Activated CD8-positive, alpha-beta memory T cell treated with anti-CD3 and anti-CD28 coated beads, Interleukin-2, amount 10 ng/mL, durations not matched to agents 7 days and 5 days (primary cell): ENCODE measurements around the gene DOCK9. TPM values are rescaled to one million over a fixed set of nuclear protein-coding genes. Genes with fewer than 3 reads are reported as not detected.
A peak's percentile ranks its signal among the peaks of the same experiment; 100 is the strongest.

Source experiments
- ATAC-seq: fragments of 150-1000 bp; cut with Tn5 transposase; one replicate; pipeline ENCODE4 v1.10.0; 2021; ENCODE audit warnings: moderate library complexity
- CTCF ChIA-PET: fragments of 350-600 bp; sonication (Branson Sonifier 250); formaldehyde crosslinking; loops from one replicate; lab custom pipeline; 2021; ENCODE audit warnings: antibody characterized with exemption; lab: Charles Lee
- DNase-seq: peaks from one replicate; pipeline ENCODE4 v3.0.0-alpha.2; 2020
- H3K27ac Mint-ChIP-seq: one replicate; pipeline ENCODE4 v1.8.0; 2021; ENCODE audit warnings: mild to moderate bottlenecking, mixed read lengths
- H3K27me3 Mint-ChIP-seq: one replicate; pipeline ENCODE4 v1.8.0; 2021; ENCODE audit warnings: mixed read lengths
- H3K36me3 Mint-ChIP-seq: one replicate; pipeline ENCODE4 v1.8.0; 2021; ENCODE audit warnings: mild to moderate bottlenecking, mixed read lengths
- H3K4me1 Mint-ChIP-seq: one replicate; pipeline ENCODE4 v1.8.0; 2021; ENCODE audit warnings: mixed read lengths
- H3K4me3 Mint-ChIP-seq: one replicate; pipeline ENCODE4 v1.8.0; 2021; ENCODE audit warnings: mild to moderate bottlenecking, moderate library complexity, mixed read lengths
- H3K9me3 Mint-ChIP-seq: one replicate; pipeline ENCODE4 v1.8.0; 2022; ENCODE audit warnings: low read depth, mixed read lengths
- total RNA-seq, 2 experiments: library from RNA; stranded (reverse); gene quantifications; one replicate each; pipeline ENCODE4 v1.2.3, GENCODE V29; 2021

Gene DOCK9
- total RNA-seq, 2 experiments from 2014 or later, result 37.5 to 79.9 TPM

DNA sequence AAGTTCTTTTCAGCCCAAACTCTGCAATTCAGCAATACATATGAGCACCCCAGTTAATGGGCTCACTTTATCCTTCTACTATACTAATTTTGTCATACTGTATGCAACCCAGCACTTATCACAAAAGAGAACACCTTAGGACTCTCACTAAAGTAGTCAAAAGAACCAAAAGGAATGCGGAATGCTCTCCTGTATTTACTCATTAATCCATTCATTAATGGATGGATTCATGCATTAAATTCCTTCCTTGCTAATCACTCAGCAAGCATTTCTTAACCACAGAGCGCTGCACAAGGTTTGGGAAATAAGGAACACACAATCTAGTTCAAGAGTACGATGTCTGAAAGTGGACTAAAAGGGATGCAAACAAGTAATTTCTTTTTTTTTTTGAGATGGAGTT, 12.8 kb upstream of the DOCK9 start:
- H3K4me1 Mint-ChIP-seq, result peaks cover 16% of the 10 kb centered on the region
- H3K4me3 Mint-ChIP-seq, result no peak overlapping the region
- no peak overlapping the region for H3K27ac Mint-ChIP-seq
- DNase-seq (no peak), ATAC-seq (no peak)
- peaks cover 12% of the 10 kb centered on the region for H3K36me3 Mint-ChIP-seq
- no peaks in the 10 kb centered on the region for H3K27me3 Mint-ChIP-seq
- CTCF ChIA-PET, result no interaction called here
- peaks cover 10% of the 10 kb centered on the region for H3K9me3 Mint-ChIP-seq

DNA sequence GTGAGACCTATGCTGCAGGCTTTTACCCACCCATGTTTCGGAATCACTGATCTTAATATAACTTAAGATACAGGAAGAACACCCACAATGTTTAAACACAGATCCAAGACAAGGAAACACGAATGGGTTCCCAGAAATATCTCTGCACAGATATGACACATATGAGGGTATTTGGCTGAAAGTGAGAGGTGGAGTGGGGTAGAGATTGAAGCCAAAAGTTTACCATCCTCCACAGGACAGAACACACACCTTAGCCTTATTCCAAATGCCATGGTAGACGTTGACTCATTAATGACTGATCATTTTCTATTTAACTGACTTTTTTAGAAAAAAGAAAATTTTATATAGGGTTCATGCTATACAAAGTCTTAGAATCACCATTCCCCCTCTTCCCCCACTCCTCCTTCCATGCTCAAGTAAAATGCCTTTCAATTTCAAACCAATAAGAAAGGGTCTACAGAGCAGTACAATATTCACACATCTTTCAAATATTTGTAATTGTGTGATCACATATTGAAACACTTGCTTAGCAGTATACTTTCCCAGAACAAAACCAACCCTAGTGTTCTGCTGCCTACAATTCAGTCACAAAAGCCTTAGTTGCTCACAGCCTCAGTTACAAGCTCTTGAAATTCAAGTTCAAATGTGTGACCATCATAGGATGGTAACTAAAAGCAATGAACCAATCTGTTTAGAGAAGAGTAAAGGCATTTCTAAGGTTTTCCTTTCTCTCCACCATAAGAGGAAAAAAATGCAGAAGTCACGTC, 11.8 kb upstream of the DOCK9 start:
- H3K36me3 Mint-ChIP-seq, result peaks cover 12% of the 10 kb centered on the region
- no peak overlapping the region for H3K27ac Mint-ChIP-seq
- H3K4me1 Mint-ChIP-seq, result peaks cover 11% of the 10 kb centered on the region
- H3K9me3 Mint-ChIP-seq, result peaks cover 10% of the 10 kb centered on the region
- CTCF ChIA-PET, result no interaction called here
- no peak overlapping the region for H3K4me3 Mint-ChIP-seq
- H3K27me3 Mint-ChIP-seq, result no peaks in the 10 kb centered on the region
- ATAC-seq (no peak), DNase-seq (no peak)

GRCh38 chr13:98988780-98989179, 10.9 kb upstream of the DOCK9 start:
- CTCF ChIA-PET, result interaction anchor here (1.0 kb wide), 1 partner anchor 19 kb away, joined by 4 read pairs; no protein-coding TSS in a partner anchor
- Mint-ChIP-seq H3K4me3 (no peak overlapping the region), H3K9me3 (peaks cover 10% of the 10 kb centered on the region), H3K27me3 (no peaks in the 10 kb centered on the region), H3K36me3 (peaks cover 12% of the 10 kb centered on the region), H3K4me1 (peaks cover 11% of the 10 kb centered on the region), H3K27ac (no peak overlapping the region)
- DNase-seq (no peak), ATAC-seq (no peak)

DNA sequence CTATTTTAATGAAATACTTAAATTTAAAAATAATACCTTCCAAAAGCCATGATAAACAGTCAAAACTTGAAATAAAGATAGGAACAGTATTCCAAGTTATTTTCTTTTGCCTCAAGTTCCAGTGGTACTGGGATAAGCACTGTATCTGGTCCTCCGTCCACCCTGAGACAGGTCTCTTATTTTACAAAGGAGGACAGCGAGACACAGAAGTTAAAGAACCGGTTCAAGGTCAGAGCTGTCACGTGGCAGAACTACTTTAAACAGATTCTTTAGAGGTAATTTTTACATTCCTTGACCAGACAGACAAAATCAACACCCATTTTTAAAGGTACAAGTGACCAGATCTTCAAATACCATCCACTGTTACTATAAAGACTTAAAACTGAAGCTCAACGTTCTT, 10.4 kb upstream of the DOCK9 start:
- H3K27ac Mint-ChIP-seq, result no peak overlapping the region
- peaks cover 11% of the 10 kb centered on the region for H3K4me1 Mint-ChIP-seq
- no peak for DNase-seq
- H3K36me3 Mint-ChIP-seq, result peaks cover 12% of the 10 kb centered on the region
- CTCF ChIA-PET, result interaction anchor here (1.0 kb wide), 1 partner anchor 18 kb away, joined by 4 read pairs; no protein-coding TSS in a partner anchor
- no peak overlapping the region for H3K4me3 Mint-ChIP-seq
- H3K27me3 Mint-ChIP-seq, result no peaks in the 10 kb centered on the region
- peaks cover 10% of the 10 kb centered on the region for H3K9me3 Mint-ChIP-seq
- no peak for ATAC-seq

DNA sequence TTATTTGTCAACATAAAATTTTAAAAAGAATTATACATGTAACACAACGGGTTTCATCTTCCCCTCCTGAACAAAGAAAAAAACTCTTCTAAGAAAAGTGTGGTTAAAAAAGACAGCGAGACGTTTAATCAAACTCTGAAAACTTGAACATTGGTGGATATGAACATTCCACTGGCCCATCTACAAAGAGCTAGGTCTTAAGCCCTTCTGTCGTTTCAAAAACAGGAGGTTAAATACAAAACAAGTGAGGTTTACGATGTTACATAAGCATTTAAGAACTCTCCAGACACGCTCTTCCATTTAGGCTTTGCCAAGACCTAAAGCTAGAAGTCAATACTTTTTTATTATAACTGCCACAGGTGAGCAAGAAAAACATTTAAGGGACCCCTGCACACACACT, 9.4 kb upstream of the DOCK9 start:
- Mint-ChIP-seq H3K27me3 (no peaks in the 10 kb centered on the region), H3K27ac (no peak overlapping the region), H3K4me1 (peaks cover 19% of the 10 kb centered on the region), H3K9me3 (peaks cover 10% of the 10 kb centered on the region), H3K36me3 (peaks cover 12% of the 10 kb centered on the region), H3K4me3 (no peak overlapping the region)
- ATAC-seq, result no peak
- CTCF ChIA-PET, result interaction anchor here (2.3 kb wide), 1 partner anchor 14 kb away, joined by 4 read pairs; no protein-coding TSS in a partner anchor
- no peak for DNase-seq

- CTCF ChIA-PET, result interaction anchor here (2.3 kb wide), 1 partner anchor 13 kb away, joined by 4 read pairs; no protein-coding TSS in a partner anchor
- H3K4me1 Mint-ChIP-seq, result peaks cover 28% of the 10 kb centered on the region
- DNase-seq (no peak), ATAC-seq (no peak)
- peaks cover 10% of the 10 kb centered on the region for H3K9me3 Mint-ChIP-seq
- H3K27me3 Mint-ChIP-seq, result no peaks in the 10 kb centered on the region
- H3K27ac Mint-ChIP-seq, result no peak overlapping the region
- H3K4me3 Mint-ChIP-seq, result no peak overlapping the region
- H3K36me3 Mint-ChIP-seq, result peaks cover 12% of the 10 kb centered on the region
These were observed 8.5 kb upstream of the DOCK9 start for GRCh38 chr13:98986226-98986846.

GRCh38 chr13:98985591-98985990, 7.7 kb upstream of the DOCK9 start:
- no peaks in the 10 kb centered on the region for H3K27me3 Mint-ChIP-seq
- ATAC-seq, result no peak
- peaks cover 7% of the 10 kb centered on the region for H3K9me3 Mint-ChIP-seq
- H3K36me3 Mint-ChIP-seq, result peaks cover 9% of the 10 kb centered on the region
- H3K4me3 Mint-ChIP-seq, result no peak overlapping the region
- CTCF ChIA-PET, result interaction anchor here (2.3 kb wide), 1 partner anchor 12 kb away, joined by 4 read pairs; no protein-coding TSS in a partner anchor
- peaks cover 31% of the 10 kb centered on the region for H3K4me1 Mint-ChIP-seq
- no peak overlapping the region for H3K27ac Mint-ChIP-seq
- no peak for DNase-seq

- ATAC-seq (no peak), DNase-seq (no peak)
- no peaks in the 10 kb centered on the region for H3K27me3 Mint-ChIP-seq
- peaks cover 30% of the 10 kb centered on the region for H3K4me1 Mint-ChIP-seq
- CTCF ChIA-PET, result no interaction called here
- peaks cover 1% of the 10 kb centered on the region for H3K9me3 Mint-ChIP-seq
- no peak overlapping the region for H3K4me3 Mint-ChIP-seq
- peaks cover 3% of the 10 kb centered on the region for H3K36me3 Mint-ChIP-seq
- H3K27ac Mint-ChIP-seq, result no peak overlapping the region
These were observed 7.1 kb upstream of the DOCK9 start for GRCh38 chr13:98984983-98985382.

GRCh38 chr13:98984118-98984517, 6.3 kb upstream of the DOCK9 start:
- Mint-ChIP-seq H3K36me3 (no peaks in the 10 kb centered on the region), H3K27ac (no peak overlapping the region), H3K4me1 (peaks cover 24% of the 10 kb centered on the region), H3K27me3 (no peaks in the 10 kb centered on the region), H3K4me3 (no peak overlapping the region), H3K9me3 (no peaks in the 10 kb centered on the region)
- CTCF ChIA-PET, result no interaction called here
- ATAC-seq (no peak), DNase-seq (no peak)

- CTCF ChIA-PET, result interaction anchor here (1.3 to 1.5 kb wide), 2 partner anchors 19 to 193 kb away, joined by 3 to 4 read pairs; no protein-coding TSS in a partner anchor
- no peak overlapping the region for H3K27ac Mint-ChIP-seq
- peaks cover 21% of the 10 kb centered on the region for H3K4me1 Mint-ChIP-seq
- no peak for ATAC-seq
- H3K36me3 Mint-ChIP-seq, result no peaks in the 10 kb centered on the region
- no peaks in the 10 kb centered on the region for H3K9me3 Mint-ChIP-seq
- DNase-seq, result no peak
- no peaks in the 10 kb centered on the region for H3K27me3 Mint-ChIP-seq
- no peak overlapping the region for H3K4me3 Mint-ChIP-seq
These were observed 5.3 kb upstream of the DOCK9 start for GRCh38 chr13:98983182-98983581.

- Mint-ChIP-seq H3K4me1 (peaks cover 22% of the 10 kb centered on the region), H3K27me3 (no peaks in the 10 kb centered on the region), H3K4me3 (no peak overlapping the region), H3K36me3 (no peaks in the 10 kb centered on the region), H3K27ac (peak overlapping the region; percentile 8), H3K9me3 (no peaks in the 10 kb centered on the region)
- CTCF ChIA-PET, result interaction anchor here (1.3 to 1.5 kb wide), 2 partner anchors 18 to 195 kb away, joined by 3 to 4 read pairs; no protein-coding TSS in a partner anchor
- no peak for DNase-seq
- ATAC-seq, result peak; percentile 27
These were observed 3.7 kb upstream of the DOCK9 start for GRCh38 chr13:98981369-98982080.

- H3K27ac Mint-ChIP-seq, result no peak overlapping the region
- DNase-seq (no peak), ATAC-seq (no peak)
- H3K4me3 Mint-ChIP-seq, result no peak overlapping the region
- no peaks in the 10 kb centered on the region for H3K36me3 Mint-ChIP-seq
- no peaks in the 10 kb centered on the region for H3K9me3 Mint-ChIP-seq
- H3K27me3 Mint-ChIP-seq, result no peaks in the 10 kb centered on the region
- CTCF ChIA-PET, result interaction anchor here (1.0 kb wide), 1 partner anchor 79 kb away, joined by 3 read pairs; no protein-coding TSS in a partner anchor
- peaks cover 33% of the 10 kb centered on the region for H3K4me1 Mint-ChIP-seq
These were observed 1.3 kb upstream of the DOCK9 start for GRCh38 chr13:98979012-98979660.

- H3K36me3 Mint-ChIP-seq, result no peaks in the 10 kb centered on the region
- H3K27me3 Mint-ChIP-seq, result no peaks in the 10 kb centered on the region
- H3K27ac Mint-ChIP-seq, result no peak overlapping the region
- DNase-seq (no peak), ATAC-seq (no peak)
- no peak overlapping the region for H3K4me3 Mint-ChIP-seq
- peaks cover 33% of the 10 kb centered on the region for H3K4me1 Mint-ChIP-seq
- H3K9me3 Mint-ChIP-seq, result no peaks in the 10 kb centered on the region
- CTCF ChIA-PET, result interaction anchor here (1.0 kb wide), 1 partner anchor 78 kb away, joined by 3 read pairs; no protein-coding TSS in a partner anchor
These were observed 416 bp upstream of the DOCK9 start for GRCh38 chr13:98978280-98978679.
